Fibroblast of lung (primary cell): ENCODE results near the gene ZNF451.

ENCODE experiments used
- EZH2 ChIP-seq: IDR thresholded peaks from 2 replicates; pipeline ENCODE4 v1.5.1; 2012; ENCODE audit warnings: low read length, control low read depth, mild to moderate bottlenecking; ENCODE audit errors: missing control alignments
- TF ChIP-seq, protein P1 (sequence below), 2 donors: IDR thresholded peaks in 1 of 2; conservative IDR thresholded peaks in 1 of 2; 1 replicate in 1 of 2; 2 replicates in 1 of 2; pipeline ENCODE4 v1.5.1; 2011 to 2012; ENCODE audit warnings: low read length in 2 of 2, control low read depth in 1 of 2, inconsistent platforms in 1 of 2, low read depth in 1 of 2, mild to moderate bottlenecking in 1 of 2

DNA sequence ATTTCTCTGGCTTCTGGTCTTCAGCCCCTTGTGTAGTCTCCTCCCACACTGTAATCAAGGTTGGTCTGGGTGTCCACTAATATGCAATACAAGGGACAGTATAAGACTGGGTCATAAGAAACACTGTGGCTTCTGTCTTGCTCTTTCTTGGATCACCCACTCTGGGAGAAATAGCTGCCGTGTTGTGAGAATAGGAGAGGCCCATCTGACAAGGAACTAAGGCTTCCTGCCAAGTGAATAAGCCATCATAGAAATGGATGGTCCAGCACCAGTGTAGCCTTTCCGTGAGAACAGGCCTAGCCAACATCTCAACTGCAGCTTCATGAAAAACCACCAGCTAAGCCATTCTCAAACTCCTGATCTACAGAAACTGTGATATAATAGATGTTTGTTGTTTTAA lies 105.5 kb downstream of the ZNF451 start:
- TF ChIP-seq, protein P1, sequence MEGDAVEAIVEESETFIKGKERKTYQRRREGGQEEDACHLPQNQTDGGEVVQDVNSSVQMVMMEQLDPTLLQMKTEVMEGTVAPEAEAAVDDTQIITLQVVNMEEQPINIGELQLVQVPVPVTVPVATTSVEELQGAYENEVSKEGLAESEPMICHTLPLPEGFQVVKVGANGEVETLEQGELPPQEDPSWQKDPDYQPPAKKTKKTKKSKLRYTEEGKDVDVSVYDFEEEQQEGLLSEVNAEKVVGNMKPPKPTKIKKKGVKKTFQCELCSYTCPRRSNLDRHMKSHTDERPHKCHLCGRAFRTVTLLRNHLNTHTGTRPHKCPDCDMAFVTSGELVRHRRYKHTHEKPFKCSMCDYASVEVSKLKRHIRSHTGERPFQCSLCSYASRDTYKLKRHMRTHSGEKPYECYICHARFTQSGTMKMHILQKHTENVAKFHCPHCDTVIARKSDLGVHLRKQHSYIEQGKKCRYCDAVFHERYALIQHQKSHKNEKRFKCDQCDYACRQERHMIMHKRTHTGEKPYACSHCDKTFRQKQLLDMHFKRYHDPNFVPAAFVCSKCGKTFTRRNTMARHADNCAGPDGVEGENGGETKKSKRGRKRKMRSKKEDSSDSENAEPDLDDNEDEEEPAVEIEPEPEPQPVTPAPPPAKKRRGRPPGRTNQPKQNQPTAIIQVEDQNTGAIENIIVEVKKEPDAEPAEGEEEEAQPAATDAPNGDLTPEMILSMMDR (conservative IDR thresholded peaks at IDR 0.05 in 1 of 2, IDR thresholded peaks at IDR 0.05 in 1 of 2; ENCODE audit: low read depth in 1 of 2, low read length in 2 of 2) = no peak
- no peak for TF ChIP-seq EZH2
